ENCODE measurements around the gene AEBP2.
"Not testable (repeated sequence)": the region's sequence is repeated elsewhere in the genome, so short reads cannot be mapped to it uniquely, and the experiment has no call there.

The AEBP2 gene

DNA sequence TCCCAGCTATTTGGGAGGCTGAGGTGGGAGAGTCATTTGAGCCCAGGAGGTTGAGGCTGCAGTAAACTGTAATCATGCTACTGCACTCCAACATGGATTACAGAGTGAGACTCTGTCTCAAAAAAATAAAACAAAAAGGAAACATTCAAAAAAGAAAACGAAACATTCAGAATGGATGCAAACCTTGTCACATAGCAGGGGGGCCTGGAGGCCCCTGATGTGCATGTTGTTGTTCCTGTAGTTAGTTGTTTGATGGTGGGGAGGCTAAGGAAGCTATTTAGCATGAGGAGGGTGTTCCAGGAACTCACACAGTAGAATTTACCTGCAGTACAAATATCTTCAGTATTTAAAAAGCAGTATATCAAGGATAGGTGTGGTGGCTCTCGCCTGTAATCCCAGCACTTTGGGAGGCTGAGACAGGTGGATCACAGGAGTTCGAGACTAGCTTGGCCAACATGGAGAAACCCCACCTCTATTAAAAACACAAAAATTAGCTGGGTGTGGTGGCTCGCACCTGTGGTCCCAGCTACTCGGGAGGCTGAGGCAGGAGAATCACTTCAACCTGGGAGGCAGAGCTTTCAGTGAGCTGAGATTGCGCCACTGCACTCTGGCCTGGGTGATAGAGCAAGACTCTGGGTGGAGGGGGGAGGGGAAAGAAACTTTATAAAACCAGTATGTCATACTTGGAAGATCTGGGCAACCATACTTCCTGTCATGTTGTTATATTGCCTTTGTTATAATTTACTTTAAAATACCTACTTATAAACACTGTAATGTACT lies 17.6 kb upstream of the AEBP2 start:
- in situ Hi-C loops (cut with MboI; ENCODE audit: low sequenced_read_pairs): no loop called here

DNA sequence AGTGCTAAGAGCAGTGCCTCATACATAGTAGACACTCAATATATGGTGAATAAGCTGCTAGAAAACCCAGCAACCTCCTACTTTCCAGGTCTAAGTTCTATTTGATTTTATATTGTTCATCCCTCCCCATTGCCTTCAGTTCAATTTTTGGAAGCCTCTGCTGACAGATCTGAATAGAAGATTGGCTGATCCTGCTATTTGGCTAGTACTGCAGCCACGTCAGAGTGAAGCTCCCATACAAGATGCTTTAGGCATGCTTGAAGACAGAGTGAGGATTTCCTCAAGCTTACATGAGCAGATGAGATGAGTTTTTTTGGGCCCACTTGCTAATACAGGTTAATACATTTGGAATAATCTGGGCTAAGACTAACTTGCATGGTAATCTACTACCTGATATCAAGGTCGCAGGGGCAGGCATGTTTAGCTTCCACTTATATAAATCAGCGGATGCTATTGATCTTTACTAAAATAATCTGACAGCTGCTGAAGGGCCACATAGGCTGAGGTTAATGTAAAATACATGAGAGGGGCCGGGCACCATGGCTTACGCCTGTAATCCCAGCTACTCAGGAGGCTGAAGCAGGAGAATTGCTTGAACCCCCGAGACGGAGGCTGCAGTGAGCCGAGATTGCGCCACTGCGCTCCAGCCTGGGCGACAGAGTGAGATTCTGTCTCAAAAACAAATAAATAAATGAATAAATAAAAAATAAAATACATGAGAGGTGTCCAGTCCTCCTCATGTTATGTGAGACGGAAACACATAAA lies 15.9 kb upstream of the AEBP2 start:
- in situ Hi-C loops (cut with MboI; ENCODE audit: low sequenced_read_pairs): no loop called here

DNA sequence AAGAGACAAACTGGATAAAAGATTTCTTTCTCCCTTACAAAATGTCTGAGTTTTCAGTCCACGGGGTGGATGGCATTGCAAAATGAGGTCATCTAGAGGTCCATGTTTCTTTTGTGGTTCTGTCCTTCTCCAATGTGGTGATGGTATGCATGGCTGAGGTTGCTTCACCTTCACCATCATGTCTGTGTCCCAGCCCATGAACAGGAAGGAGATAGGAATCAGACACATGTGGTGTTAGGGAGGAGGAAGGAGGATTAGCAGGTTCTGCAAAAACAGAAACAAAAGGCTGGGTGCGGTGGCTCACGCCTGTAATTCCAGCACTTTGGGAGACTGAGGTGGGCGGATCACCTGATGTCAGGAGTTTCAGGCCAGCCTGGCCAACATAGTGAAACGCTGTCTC lies 11.0 kb upstream of the AEBP2 start:
- in situ Hi-C loops (cut with MboI; ENCODE audit: low sequenced_read_pairs): no loop called here

DNA sequence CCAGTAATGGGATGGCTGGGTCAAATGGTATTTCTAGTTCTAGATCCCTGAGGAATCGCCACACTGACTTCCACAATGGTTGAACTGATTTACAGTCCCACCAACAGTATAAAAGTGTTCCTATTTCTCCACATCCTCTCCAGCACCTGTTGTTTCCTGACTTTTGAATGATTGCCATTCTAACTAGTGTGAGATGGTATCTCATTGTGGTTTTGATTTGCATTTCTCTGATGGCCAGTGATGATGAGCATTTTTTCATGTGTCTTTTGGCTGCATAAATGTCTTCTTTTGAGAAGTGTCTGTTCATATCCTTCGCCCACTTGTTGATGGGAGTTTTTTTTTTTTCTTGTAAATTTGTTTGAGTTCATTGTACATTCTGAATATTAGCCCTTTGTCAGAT lies 9.8 kb upstream of the AEBP2 start:
- in situ Hi-C loops (cut with MboI; ENCODE audit: low sequenced_read_pairs): not testable (repeated sequence)

DNA sequence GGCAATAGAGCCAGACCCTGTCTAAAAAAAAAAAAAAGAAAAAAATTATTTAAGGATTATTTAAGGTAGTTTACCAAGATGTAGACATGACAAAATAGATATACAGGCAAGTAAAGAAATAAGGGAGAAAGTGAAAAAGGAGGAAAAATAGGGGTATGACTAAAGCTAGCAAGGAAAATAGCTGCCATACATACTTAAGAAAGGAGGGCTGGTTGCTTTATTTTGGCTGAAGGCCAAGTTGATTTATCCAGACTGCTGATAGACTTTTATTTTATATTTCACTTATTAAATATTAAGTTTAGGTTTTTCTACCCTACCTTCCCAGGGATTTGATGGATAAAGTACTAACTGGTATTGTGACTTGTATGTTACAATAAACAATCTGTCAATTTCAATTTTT lies 8.3 kb upstream of the AEBP2 start:
- in situ Hi-C loops (cut with MboI; ENCODE audit: low sequenced_read_pairs): no loop called here

DNA sequence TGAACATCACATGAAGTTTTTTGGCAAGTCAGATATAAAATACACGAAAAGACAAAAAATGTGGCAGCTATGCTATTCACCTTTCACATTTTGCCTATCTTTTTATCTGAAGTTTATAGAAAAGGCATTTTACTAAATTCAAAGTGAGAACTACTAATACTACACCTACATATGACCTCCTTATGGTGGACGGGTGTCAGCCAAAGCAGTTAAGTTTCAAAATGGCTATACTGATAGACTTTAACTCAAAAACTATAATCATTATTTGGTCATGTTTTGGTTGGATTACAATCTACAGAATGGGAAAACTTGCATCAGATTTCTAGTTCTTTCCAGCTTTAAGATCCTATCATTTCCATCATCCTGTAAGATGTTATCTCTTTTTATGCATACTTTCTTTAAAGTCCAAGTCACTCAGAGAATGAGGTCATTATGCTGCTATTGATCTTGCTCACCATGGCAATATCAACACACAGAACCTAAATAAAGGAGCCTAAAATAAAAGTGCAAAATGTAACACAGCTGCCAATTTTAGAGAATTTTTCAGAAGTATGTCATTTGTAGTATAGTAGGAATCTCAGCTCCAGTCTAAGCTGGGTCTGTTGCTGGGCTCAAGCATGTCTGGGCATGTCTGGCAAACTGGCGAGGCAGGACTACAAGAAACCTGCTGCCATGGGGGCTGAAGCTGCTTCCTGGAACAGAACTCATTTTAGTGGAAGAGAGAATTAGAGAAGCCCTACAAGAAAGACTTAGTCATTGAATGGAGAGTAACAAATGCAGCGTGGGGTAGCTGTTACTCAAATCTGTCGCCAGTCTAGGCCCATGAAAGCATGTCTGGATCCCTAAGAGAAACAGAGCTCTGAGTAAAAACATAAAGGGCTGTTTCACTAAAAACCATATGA lies 7.6 kb upstream of the AEBP2 start:
- in situ Hi-C loops (cut with MboI; ENCODE audit: low sequenced_read_pairs): no loop called here

DNA sequence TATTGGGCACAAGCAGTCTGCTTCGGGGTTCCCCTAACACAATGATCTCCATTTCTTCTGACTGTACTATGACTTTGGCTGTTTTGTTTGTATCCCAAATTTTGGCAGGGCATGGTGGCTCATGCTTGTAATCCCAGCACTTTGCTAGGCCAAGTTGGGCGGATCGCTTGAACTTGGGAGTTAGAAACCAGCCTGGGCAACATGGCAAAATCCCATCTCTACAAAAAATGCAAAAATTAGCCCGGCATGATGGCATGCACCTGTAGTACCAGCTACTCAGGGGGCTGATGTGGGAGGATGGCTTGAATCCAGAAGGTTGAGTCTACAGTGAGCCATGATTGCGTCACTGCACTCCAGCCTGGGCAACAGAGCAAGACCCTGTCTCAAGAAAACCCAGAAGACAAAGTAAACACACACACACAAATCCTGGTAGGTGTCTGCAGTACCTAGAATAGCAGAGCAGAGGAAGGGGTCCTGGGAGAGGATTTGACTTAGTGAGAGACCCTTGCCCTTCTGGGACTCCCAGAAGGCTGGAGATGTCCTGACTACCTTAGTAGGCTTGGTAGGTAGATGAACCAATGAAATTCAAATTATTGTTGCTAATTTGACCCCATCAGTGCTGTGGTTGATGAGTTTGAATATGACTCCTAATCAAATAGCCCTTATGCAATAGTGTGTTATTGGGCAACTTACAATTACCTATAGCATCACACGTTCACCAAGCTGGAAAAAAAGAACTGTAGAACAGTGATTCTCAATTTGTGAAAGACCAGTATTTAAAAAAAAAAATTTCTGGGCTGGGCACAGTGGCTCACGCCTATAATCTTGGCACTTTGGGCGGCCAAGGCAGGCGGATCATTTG lies 6.8 kb upstream of the AEBP2 start:
- in situ Hi-C loops (cut with MboI; ENCODE audit: low sequenced_read_pairs): no loop called here

DNA sequence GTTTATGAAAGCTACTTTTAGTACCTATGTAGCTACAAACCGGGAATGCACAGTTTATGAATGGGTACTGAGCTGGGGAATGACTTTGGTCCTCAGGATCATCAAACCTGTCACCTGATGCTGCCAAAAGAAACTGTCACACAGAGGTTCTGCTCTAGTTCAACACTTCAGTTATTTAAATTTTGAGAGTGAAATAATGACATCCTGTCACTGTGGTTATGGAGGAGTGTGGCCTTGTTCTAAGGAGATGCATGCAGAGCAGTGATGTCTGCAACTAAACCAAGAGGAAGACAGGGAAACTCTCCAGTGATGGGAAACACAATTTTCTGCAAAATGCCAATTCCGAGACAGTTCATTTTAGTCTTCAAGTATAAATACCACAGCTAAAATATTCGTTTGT lies 4.8 kb upstream of the AEBP2 start:
- in situ Hi-C loops (cut with MboI; ENCODE audit: low sequenced_read_pairs): no loop called here

DNA sequence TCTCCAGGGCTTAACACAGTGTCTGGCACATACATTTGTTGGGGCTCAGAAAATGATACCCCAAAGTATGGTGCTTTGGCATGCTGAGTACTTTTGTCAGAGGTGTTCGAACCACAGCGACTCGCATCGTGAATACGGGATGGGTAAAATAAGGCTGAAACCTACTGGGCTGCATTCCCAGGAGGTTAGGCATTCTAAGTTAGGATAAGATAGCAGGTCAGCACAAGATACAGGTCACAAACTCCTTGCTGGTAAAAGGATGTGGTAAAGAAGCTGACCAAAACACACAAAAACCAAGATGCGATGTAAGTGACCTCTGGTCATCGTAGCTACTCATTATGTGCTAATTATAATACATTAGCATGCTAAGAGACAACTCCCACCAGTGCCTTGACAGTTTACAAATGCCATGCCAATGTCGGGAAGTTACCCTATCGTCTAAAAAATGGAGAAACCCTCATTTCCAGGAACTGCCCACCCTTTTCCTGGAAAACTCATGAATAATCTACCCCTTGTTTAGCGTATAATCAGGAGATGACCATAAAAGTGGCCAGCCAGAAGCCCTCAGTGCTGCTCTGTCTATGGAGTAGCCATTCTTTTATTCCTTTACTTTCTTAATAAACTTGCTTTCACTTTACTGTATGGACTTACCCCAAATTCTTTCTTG lies 3.3 kb upstream of the AEBP2 start:
- in situ Hi-C loops (cut with MboI; ENCODE audit: low sequenced_read_pairs): no loop called here

DNA sequence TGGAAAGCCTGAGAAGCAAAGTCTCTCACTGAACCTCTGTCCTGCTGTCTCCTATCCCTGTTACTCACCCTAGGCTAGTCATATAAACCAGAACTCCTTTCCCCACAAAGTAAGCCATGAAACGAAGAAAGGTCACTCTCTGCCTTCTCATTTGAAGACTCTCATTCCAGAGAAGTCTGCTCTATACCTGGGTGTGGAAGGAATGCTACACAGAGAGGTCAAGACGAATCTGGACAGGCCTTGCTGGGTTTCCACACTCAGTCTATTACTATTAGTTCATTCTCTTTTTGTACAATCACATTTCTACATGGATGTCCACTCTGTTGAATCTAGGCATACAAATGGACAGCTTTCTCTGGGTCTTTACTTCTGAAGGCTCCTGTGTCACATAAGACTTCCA lies 2.4 kb upstream of the AEBP2 start:
- in situ Hi-C loops (cut with MboI; ENCODE audit: low sequenced_read_pairs): no loop called here

DNA sequence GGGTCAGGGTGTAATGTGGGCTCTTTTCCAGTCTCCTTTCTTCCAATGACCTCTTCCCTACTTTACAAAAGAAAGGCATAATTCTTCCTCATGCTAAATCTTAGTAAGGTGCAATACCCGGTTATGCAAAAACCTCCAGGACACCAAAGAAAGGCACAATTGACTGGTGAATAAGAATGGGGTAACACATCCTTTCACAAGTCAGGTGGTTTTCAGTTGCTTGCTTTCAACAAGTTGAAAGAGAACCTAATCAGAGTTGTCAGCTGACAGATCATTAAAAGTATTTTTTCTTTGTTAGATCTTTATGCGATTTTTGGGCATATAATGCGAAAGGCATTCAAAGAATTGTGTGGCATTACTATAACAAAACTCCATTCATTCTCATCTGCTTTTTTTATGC lies 1.3 kb upstream of the AEBP2 start:
- in situ Hi-C loops (cut with MboI; ENCODE audit: low sequenced_read_pairs): no loop called here

DNA sequence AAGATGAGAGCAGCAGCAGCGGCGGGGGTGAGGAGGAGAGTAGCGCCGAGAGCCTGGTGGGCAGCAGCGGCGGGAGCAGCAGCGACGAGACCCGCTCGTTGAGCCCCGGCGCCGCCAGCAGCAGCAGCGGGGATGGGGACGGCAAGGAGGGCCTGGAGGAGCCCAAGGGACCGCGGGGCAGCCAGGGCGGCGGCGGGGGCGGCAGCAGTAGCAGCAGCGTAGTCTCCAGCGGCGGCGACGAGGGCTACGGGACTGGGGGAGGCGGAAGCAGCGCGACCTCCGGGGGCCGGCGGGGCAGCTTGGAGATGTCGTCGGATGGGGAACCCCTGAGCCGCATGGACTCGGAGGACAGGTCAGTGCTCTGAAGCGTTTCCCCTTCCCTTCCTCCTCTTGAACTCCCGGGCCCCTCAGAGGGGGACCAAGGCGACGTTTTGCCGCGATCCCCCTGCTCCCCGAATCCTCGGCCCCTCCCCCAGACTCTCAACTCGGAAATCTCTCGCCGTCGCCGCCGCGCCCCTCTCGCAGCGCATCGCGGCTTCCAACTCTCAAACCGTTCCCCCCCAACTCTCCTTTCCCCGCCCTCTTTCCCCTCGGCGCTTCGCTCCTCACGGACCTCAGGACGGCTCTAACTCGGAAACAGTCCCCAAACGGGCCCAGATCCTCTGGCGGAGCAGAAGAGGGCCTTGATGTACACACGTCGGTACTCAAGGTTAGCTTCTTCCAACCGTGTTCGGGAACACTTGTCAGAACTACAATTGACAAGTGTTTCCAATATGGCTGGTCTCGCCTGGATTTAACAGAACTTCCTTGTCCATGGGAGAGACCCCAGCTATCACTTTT lies 947 bp downstream of the AEBP2 start:
- in situ Hi-C loops (cut with MboI; ENCODE audit: low sequenced_read_pairs): no loop called here

DNA sequence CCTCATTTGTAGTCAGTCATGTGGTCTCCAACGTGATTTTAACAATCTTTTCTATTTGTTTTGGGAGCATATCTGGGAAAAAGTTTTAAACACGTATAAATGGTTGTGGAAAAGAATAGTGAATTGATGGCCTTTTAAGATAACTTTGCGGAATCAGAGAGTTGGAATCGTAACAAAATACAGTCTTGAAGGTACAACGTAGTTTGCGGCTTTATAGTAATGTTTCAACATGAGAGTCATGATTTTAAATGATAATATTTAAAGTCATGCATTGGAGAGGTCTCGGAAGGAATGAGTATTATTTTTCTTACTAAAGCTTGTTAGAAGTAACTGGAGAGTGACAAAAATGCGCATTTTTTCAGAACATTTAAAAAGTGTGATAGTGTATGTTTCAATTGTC lies 1.6 kb downstream of the AEBP2 start:
- in situ Hi-C loops (cut with MboI; ENCODE audit: low sequenced_read_pairs): no loop called here

DNA sequence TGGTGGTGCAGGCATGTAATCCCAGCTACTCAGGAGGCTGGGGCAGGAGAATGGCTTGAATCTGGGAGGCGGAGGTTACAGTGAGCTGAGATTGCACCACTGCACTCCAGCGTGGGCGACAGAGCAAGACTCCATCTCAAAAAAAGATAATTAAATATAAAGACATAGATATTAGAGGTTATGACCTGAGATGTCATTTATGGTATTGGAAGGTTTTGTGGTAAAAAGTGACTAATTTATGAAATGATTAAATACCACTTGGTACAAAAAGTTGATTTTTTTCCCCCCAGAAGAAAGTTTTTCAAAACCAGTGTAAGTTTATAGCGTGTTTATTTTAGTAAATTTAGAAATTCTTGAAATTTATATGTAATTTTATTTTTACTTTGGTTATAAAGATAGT lies 4.3 kb downstream of the AEBP2 start:
- in situ Hi-C loops (cut with MboI; ENCODE audit: low sequenced_read_pairs): no loop called here

DNA sequence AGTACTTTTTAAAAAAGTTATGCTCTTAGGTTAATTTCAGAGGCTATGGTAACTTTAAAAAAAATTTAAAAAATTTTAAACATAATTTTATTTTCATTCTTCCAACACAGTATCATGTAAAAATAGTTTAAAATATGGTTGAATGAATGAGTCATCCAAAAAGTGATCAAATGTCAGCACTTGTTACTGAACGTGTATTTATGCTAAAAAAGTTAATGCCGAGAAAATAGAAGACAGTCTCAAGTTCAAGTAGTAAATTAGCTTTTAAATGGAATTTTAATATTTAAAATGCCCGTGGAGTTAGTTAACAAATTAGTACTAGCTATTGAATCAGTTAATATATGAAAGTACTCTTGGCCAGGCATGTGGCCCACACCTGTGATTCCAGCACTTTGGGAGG lies 4.8 kb downstream of the AEBP2 start:
- in situ Hi-C loops (cut with MboI; ENCODE audit: low sequenced_read_pairs): no loop called here

DNA sequence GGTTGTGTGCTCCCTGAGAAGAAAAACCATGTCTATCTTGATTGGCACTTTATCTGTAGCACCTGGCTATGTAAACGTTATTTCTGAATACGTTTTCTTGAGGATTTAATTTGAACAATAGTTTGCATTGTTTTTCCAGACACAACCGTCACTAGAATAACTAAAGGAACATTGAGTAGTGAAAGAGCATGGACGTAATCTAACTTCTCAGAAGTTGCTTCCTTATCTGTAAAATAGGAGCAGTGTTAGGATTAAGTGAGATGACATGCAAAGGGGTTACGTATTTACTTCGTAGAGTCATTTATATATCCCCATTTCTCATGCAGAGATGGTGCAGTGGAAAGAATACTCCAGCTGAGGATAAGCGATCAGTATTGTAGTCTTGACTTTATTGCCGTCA lies 8.1 kb downstream of the AEBP2 start:
- in situ Hi-C loops (cut with MboI; ENCODE audit: low sequenced_read_pairs): no loop called here

DNA sequence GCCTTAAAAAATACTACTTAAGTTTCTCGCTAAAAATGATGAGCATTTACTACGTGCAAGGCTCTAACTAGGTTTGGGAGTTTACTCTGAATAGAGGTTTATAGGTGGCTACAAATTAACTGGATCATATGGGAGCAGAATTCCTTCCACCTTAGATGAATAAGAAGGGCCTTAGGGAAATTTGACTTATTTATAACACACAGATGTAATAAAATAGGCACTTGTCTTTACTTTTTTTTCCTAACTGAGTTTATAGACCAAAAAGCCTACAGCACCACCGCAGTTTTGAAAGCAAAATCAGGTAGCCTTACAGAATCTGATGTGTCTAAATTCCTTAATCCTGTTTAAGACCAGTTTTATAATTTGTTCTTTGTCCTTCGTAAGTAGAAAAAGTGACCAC lies 10.5 kb downstream of the AEBP2 start:
- in situ Hi-C loops (cut with MboI; ENCODE audit: low sequenced_read_pairs): no loop called here

DNA sequence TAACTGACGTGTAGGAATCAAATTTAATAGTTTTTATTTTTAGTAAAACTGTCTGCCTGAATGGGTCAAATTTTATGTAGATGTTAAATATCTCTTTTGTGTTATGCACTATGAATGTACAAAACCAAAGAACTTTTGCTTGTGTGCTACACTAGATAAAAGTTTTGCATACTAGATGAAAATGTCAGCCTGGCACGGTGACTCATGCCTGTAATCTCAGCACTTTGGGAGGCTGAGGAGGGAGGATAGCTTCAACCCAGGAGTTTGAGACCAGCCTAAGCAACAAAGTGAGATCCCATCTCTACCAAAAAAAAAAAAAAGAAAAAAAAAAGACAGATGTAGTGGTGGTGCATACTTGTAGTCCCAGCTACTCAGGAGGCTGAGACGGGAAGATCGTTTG lies 11.1 kb downstream of the AEBP2 start:
- in situ Hi-C loops (cut with MboI; ENCODE audit: low sequenced_read_pairs): no loop called here

DNA sequence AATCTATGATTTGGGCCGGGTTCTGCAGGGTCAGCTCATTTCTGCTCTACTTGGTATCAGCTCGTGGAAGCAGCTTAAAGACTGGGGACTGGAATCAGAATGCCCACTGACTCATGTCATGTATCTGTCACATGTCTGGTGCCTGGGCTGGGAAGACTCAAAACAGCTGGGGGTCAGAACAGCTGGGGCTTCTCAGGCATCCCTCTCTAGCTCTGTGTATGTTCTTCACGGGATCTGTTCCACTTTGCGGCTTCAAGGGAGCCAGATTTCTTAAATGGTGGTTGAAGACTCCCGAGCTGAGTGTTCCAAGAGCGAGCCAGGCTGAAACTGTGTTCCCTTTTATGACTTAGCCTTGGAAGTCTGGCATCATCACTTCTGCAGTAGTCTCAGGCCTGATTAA lies 11.9 kb downstream of the AEBP2 start:
- in situ Hi-C loops (cut with MboI; ENCODE audit: low sequenced_read_pairs): no loop called here
